HG03442 (cell line): ENCODE results near the gene SLC6A8.
"Not testable (repeated sequence)": the region's sequence is repeated elsewhere in the genome, so short reads cannot be mapped to it uniquely, and the experiment has no call there.

Experiments used
- ATAC-seq: cut with Tn5 transposase; IDR thresholded peaks from one replicate; pipeline ENCODE4 v1.9.1; 2021; ENCODE audit warnings: mild to moderate bottlenecking, moderate library complexity; ENCODE audit not compliant: unreplicated experiment

The SLC6A8 gene

GRCh38 chrX:153704631-153705402 lies 17.1 kb downstream of the SLC6A8 start:
- not testable (repeated sequence) for ATAC-seq

- ATAC-seq = not testable (repeated sequence)
Measured at GRCh38 chrX:153705403-153706060, 17.8 kb downstream of the SLC6A8 start.

- no peak for ATAC-seq
Measured at GRCh38 chrX:153706799-153707198, 19.1 kb downstream of the SLC6A8 start.

- ATAC-seq = no peak
Measured at GRCh38 chrX:153707406-153707805, 19.7 kb downstream of the SLC6A8 start.

GRCh38 chrX:153708415-153708814 lies 20.7 kb downstream of the SLC6A8 start:
- ATAC-seq = no peak

GRCh38 chrX:153709726-153710674 lies 22.3 kb downstream of the SLC6A8 start:
- no peak for ATAC-seq

- no peak for ATAC-seq
Measured at GRCh38 chrX:153714256-153714655, 26.5 kb downstream of the SLC6A8 start.

- ATAC-seq = no peak
Measured at GRCh38 chrX:153717445-153717844, 29.7 kb downstream of the SLC6A8 start.

- ATAC-seq = no peak
Measured at GRCh38 chrX:153719238-153719637, 31.5 kb downstream of the SLC6A8 start.

GRCh38 chrX:153719701-153720100 lies 32.0 kb downstream of the SLC6A8 start:
- ATAC-seq = no peak

GRCh38 chrX:153722704-153723350 lies 35.1 kb downstream of the SLC6A8 start:
- ATAC-seq = no peak

GRCh38 chrX:153723351-153724251 lies 35.9 kb downstream of the SLC6A8 start:
- peak; percentile 28 for ATAC-seq

GRCh38 chrX:153724252-153725038 lies 36.7 kb downstream of the SLC6A8 start, which contains the start of the genes ABCD1 and BCAP31:
Gene ABCD1 (plus strand): TSS chrX:153724856. CDS start chrX:153725267, 411 bp downstream.
Gene BCAP31 (minus strand): TSS chrX:153724387. CDS start chrX:153723244, 1,143 bp downstream.
- peak; percentile 54 for ATAC-seq

- ATAC-seq = no peak
Measured at GRCh38 chrX:153725039-153725831, 37.5 kb downstream of the SLC6A8 start.

- no peak for ATAC-seq
Measured at GRCh38 chrX:153725832-153726285, 38.1 kb downstream of the SLC6A8 start.

GRCh38 chrX:153726286-153727122 lies 38.8 kb downstream of the SLC6A8 start:
- peak; percentile 47 for ATAC-seq
